NCI-H69 (cell line): Measurements from ENCODE around the gene MATN4.

ENCODE experiments used
- DNase-seq: peaks from one replicate; lab custom pipeline; 2025; lab: John Stamatoyannopoulos, UW

Gene MATN4

GRCh38 chr20:45341579-45341938 lies 33.5 kb upstream of the MATN4 start:
- peak; percentile 60 for DNase-seq

DNA sequence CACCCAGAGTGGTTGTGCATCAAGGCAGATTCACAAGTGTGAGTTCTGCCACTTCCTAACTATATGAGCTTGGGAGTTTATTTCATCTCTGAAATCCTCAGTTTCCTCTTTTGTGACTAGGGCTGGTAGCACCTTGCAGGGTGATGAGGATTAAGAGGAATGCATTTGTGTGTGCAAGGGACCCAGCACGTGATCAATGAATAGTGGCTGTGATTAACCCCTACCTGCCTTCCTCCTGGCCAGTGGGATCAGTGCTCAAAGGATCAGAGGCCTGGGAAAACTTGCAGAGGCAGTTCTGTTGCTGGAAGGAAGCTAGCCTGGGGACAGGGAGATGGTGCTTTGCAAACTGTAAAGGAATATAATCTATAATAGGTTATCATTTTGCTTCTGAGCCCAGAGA lies 32.9 kb upstream of the MATN4 start:
- peak; percentile 13 for DNase-seq

- DNase-seq, result peak; percentile 38
Measured at GRCh38 chr20:45340236-45340847, 32.2 kb upstream of the MATN4 start.

GRCh38 chr20:45339799-45340198 lies 31.7 kb upstream of the MATN4 start:
- DNase-seq, result peak; percentile 72

GRCh38 chr20:45339084-45339483 lies 31.0 kb upstream of the MATN4 start:
- no peak for DNase-seq

DNA sequence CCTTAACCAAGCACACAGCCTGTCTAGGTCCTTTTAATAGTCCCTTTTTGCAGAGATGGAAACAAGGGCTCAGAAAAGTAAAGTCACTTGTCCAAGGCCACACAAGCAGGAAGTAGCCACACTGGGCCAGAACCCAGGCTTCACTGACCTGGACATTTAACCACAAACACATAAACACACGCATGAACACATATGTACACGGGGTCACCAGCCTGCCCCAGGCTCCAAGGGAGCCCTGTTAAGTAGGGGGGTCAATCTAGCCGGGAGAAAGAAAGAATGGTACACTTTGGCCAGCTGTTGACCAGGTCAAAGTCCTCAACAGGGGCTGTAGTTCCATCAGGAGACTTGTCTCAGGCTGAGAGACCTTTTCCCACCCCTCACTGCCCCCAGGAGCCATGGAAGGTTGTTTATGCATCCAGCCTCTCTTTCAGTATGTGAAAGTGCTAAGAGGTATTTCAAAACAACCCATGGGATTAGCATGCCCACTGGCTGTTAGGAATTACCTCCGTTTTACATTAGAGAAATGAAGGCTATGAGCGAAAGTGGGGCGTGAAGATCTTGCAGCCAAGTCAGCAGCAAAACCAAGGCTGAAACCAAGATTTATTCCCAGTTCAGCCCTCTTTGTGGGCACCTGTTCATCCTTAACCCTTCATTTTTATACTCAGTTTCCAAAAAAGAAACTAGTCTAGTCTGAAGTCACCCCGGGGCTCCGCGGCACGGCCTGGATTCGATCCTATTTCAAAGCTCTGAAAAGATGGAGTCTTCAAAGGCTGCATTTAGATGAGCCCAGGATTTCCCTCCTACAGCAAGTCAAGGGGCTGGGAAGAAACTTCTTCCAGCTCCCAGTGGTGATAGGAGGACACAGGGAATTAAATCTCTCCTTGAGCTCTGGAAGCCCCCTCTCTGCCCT lies 30.3 kb upstream of the MATN4 start:
- DNase-seq, result no peak

- DNase-seq, result no peak
Measured at GRCh38 chr20:45337367-45338120, 29.4 kb upstream of the MATN4 start.

DNA sequence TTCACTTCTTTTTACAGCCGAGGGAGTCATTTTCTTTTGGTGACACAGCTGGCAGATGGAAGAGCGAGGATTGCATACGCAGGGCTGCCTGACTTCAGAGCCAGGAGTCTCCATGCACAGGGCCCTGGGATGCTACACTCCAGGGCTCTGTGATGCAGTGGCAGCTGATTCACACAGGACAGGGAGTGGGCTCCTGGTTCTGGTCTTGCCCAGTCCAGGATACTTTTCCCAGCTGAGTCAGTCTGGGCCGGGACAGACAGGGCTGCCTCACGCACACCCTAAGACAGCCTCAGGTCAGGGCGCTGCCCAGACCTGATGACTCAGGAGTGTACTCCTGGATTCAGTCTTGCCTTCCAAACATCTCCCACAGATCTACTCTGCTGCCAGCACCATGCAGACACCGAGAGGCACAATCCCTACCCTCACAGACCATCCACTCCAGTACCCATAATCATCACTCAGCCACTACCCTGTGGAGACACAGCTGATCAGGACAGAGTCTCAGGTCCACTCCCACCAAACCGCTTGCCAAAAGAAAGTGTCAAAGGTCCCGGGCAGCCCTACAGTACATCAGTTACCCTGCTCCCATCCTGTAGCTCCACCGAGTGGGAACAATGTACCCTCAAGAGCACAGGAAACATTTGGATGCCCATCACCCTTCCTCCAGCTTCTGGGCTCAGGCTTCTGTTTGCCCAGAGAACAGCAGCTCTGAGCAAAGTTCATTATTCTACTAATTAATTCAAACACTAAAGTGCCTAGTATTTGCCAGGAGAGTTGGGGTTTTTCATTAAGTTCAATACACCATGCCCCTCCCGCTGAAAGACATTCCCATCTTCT lies 28.6 kb upstream of the MATN4 start:
- no peak for DNase-seq

- no peak for DNase-seq
Measured at GRCh38 chr20:45330476-45330875, 22.4 kb upstream of the MATN4 start.

DNA sequence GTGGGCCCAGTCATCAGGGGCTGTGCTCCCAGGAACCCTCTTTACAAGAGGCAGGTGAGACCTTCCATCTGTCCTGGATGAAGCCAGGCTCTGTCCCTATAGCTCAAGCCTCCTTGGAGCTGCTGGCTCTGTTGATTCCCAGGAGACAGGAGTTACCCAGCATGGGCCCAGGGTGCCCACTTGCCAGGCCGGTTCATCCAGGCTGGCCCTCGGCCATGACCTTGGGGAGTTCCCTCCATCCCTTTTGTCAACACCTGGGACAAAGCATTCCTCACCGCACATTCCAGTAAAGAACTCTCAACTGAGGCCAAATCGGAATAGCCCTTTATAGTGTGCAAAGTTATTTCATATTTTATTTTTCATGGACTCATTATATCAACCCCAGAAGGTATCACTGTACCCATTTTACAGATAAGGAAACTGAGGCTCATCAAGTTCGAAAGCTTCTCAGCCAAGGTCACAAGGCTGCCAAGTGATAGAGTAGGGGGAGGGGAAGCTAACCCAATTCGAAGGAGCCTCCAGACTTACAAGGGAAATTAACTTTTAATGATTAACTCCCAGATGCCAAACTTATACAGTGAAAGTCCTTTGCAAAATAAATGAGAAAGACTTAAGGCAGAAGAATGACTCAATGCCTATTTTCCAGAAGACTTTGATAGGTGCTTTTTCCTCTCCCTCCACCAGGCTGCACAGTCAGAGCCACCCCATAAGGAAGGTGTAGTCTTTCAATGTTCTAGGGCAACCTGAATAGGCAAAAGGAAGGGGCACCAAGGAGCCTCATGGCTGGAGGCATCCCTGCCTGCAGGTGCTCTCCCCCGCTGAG lies 21.6 kb upstream of the MATN4 start:
- no peak for DNase-seq

DNA sequence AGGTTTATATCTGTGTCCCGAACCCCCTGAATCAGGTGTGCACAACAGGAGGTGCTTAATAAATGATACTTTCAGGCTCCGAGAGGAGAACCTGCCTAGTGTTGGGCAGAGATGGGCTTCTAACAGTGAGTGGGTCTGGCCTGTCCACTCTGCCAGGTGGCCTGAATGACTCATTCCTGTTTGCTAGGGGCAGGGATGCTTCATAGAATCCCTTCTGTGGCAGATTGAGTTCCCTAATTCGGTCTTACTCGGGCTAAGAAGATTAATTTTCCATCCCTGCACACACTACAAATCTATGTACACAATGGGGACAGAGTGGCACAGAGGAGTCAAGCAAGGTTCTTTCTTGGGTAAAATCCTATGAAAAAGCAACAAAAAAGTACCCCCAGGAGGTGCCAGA lies 20.4 kb upstream of the MATN4 start:
- no peak for DNase-seq

DNA sequence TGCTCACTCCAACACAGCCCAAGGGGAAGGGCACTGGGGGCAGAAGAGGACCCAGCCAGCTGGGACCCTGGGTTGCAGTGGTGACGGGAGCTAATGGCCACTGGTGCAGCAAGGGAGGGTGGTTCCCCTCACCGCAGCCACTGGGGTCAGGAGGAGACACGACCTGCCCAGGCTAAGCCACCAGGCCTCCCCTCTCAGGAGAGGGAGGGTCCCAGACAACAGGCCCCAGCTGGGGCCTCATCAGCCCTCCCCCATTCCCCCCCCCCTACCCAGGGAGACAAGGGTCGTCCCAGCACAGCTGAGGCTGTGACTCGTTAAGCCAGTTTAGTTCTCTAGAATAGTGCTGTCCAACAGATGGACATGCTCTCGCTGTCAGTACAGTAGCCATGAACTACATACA lies 17.3 kb upstream of the MATN4 start:
- DNase-seq, result no peak

DNA sequence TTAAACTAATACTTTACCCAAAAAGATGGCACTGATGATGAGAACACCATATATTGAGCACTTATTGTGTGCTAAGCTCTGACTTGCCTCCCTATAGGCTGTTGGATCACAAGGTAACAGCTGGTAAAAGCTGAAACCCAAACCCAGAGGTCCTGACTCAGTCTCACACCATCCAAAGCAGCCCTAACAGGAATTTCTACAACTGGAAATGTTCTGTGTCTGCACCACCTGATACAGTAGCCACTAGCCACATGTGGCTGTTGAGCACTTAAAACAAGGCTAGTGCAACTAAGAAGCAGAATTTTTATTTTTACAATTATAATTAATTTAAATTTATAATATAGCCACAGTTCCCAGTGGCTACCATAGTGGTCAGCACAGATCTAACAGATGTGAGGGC lies 15.6 kb upstream of the MATN4 start:
- no peak for DNase-seq

DNA sequence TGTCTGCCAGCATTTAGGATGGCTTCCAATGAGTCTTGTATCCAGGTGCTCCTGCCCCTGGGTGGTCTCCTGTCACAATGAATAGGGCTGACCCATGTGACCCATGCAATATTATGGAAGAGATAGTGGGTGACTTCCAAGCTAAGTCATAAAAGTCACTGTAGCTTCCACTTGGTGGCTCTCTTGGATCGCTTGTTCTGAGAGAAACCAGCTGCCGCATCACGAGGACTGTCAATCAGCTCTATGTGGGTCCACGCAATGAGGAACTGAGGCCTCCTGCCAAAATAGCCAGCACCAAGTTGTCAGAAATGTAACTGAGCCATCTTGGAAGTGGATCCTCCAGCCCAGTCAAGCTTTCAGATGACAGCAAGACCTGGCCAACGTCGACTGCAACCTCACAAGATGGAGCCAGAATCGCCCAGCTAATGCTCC lies 14.9 kb upstream of the MATN4 start:
- peak; percentile 36 for DNase-seq

- no peak for DNase-seq
Measured at GRCh38 chr20:45320948-45321595, 13.0 kb upstream of the MATN4 start.

GRCh38 chr20:45318948-45319347 lies 10.8 kb upstream of the MATN4 start:
- DNase-seq, result no peak

DNA sequence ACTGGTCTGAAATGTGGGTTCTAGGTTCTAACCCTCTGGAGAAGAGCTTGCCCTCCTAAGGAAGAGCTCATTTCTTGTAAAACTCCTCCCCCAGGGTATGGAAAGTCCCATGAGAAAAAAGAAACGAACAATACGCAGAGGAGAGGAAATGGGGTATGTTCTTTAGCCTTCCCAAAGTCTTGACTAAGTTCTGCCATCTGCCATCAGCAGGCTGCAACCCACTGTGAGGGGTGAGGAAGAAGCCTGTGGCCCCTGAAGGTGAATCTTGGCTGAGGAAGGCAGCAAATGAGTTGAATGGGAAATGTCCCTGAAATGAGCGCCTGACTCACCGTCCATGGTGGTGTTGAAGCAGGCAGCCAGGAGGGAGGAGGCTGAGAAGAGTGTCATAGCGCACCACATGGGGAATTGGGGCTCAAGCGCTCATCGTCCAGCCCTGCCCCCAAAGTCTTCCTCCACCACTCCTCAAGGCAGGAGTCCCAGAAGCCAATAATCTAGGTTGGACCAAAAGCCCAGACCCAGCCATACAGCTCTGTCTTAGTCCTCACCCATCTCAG lies 10.4 kb upstream of the MATN4 start:
- DNase-seq, result no peak

GRCh38 chr20:45317826-45318225 lies 9.7 kb upstream of the MATN4 start:
- no peak for DNase-seq

DNA sequence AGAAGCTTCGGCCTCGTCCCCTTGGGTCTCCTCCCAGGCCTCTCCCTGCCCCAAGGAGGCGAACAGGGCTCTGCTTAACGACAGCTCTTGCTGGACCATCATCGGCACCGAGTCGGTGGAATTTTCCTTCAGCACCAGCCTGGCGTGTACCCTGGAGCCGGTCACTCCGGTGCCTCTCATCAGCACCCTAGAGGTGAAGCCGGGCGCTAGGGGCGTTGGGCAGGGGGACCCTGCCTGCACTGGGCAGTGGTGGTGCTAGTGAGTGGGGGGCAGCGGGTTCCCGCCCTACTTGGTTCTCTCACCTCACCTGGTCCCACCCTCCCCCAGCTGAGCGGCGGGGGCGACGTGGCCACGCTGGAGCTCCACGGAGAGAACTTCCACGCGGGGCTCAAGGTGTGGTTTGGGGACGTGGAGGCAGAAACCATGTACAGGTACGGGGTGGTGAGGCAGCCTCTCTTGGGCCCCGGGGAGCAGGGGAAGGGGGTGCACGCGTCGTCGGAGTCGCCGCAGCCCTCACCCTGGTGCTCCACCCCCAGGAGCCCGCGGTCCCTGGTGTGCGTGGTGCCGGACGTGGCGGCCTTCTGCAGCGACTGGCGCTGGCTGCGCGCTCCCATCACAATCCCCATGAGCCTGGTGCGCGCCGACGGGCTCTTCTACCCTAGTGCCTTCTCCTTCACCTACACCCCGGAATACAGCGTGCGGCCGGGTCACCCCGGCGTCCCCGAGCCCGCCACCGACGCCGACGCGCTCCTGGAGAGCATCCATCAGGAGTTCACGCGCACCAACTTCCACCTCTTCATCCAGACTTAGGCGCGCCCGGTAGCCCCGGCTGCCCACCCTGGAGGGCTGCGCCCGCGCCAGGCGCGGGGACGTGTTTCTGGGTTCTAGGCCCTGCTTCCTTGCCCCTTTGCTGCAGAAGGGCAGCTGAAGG lies 8.3 kb upstream of the MATN4 start:
- DNase-seq, result no peak
